PC-3 (cell line): ENCODE measurements around the gene GRIN2C. TPM values are rescaled to one million over a fixed set of nuclear protein-coding genes. Genes with fewer than 3 reads are reported as not detected.

Experiments used
- ATAC-seq: fragments of 200-7000 bp; cut with Tn5 transposase; 2 replicates; pipeline ENCODE4 v1.9.1; 2020; ENCODE audit warnings: mild to moderate bottlenecking, moderate library complexity
- BruUV-seq: library from RNA; stranded (reverse); fragments of 400-500 nt; replicated peaks from 2 replicates; lab custom pipeline; 2021; lab: Mats Ljungman, UMichigan
- CTCF ChIA-PET: fragments of 300-600 bp; sonication (Branson Sonifier 250); formaldehyde crosslinking; loops from one replicate; lab custom pipeline; 2022; ENCODE audit warnings: antibody characterized with exemption; lab: Charles Lee
- POLR2A ChIA-PET: fragments of 300-600 bp; sonication (Branson Sonifier 250); formaldehyde crosslinking; loops from one replicate; lab custom pipeline; 2022; ENCODE audit warnings: antibody characterized with exemption; ENCODE audit not compliant: unreplicated experiment; lab: Charles Lee
- DNase-seq: peaks from one replicate; pipeline ENCODE4 v3.0.0-alpha.2; 2015
- H2AFZ ChIP-seq: fragments of 300-600 bp; sonication (generic); 2 replicates; pipeline ENCODE4 v1.6.0; 2016; ENCODE audit warnings: antibody characterized with exemption, low read length
- H3F3A ChIP-seq: fragments of 300-600 bp; sonication (generic); one replicate; pipeline ENCODE4 v1.6.0; 2017; ENCODE audit warnings: antibody characterized with exemption, low read length, control low read depth, mild to moderate bottlenecking; ENCODE audit not compliant: unreplicated experiment
- H3K27ac ChIP-seq: fragments of 300-600 bp; sonication (generic); 2 replicates; pipeline ENCODE4 v1.5.1; 2016; ENCODE audit warnings: mild to moderate bottlenecking, low read length
- H3K27me3 ChIP-seq: fragments of 300-600 bp; sonication (generic); 2 replicates; pipeline ENCODE4 v1.6.1; 2016; ENCODE audit warnings: low read length, mixed read lengths
- H3K36me3 ChIP-seq: fragments of 300-600 bp; sonication (generic); 2 replicates; pipeline ENCODE4 v1.6.1; 2016; ENCODE audit warnings: low read depth, mixed run types, low read length, mixed read lengths
- H3K4me1 ChIP-seq: fragments of 300-600 bp; sonication (generic); 2 replicates; pipeline ENCODE4 v1.5.1; 2016; ENCODE audit warnings: low read length; ENCODE audit not compliant: insufficient read depth
- H3K4me2 ChIP-seq: fragments of 300-600 bp; sonication (generic); 2 replicates; pipeline ENCODE4 v1.6.0; 2016; ENCODE audit warnings: low read length
- H3K4me3 ChIP-seq: fragments of 300-600 bp; sonication (generic); 2 replicates; pipeline ENCODE4 v1.5.1; 2016; ENCODE audit warnings: mild to moderate bottlenecking, low read length, mixed read lengths
- H3K79me2 ChIP-seq: fragments of 300-600 bp; sonication (generic); 2 replicates; pipeline ENCODE4 v1.6.1; 2017; ENCODE audit warnings: low read length, mixed read lengths
- H3K9ac ChIP-seq: fragments of 300-600 bp; sonication (generic); 2 replicates; pipeline ENCODE4 v1.6.0; 2016; ENCODE audit warnings: mild to moderate bottlenecking, low read length
- H3K9me2 ChIP-seq: fragments of 300-600 bp; sonication (generic); replicated peaks from 2 replicates; pipeline ENCODE4 v1.6.1; 2016; ENCODE audit warnings: mixed run types, low read length, mixed read lengths
- H3K9me3 ChIP-seq: fragments of 300-600 bp; sonication (generic); 2 replicates; pipeline ENCODE4 v1.6.1; 2016; ENCODE audit warnings: low read length, mixed read lengths
- H4K20me1 ChIP-seq: fragments of 300-600 bp; sonication (generic); 2 replicates; pipeline ENCODE4 v1.6.1; 2016; ENCODE audit warnings: low read length, mixed read lengths
- EZH2 ChIP-seq: fragments of 300-600 bp; sonication (generic); IDR thresholded peaks from one replicate; pipeline ENCODE4 v1.6.1; 2017; ENCODE audit warnings: antibody characterized with exemption, mild to moderate bottlenecking, low read length; ENCODE audit not compliant: unreplicated experiment
- EZH2phosphoT487 ChIP-seq: fragments of 300-600 bp; sonication (generic); IDR thresholded peaks from 2 replicates; pipeline ENCODE4 v1.6.1; 2018; ENCODE audit warnings: mild to moderate bottlenecking, antibody characterized with exemption, low read length, borderline replicate concordance
- intact Hi-C: fragments of 100-400 bp; cut with micrococcal nuclease; formaldehyde crosslinking; loops from 2 replicates; pipeline ENCODE4 v1.9.0; 2023
- total RNA-seq: library from RNA; depleted of rRNA; stranded (reverse); fragments of >200 nt; gene quantifications from 2 replicates; pipeline ENCODE4 v1.2.3, GENCODE V29; 2014
- TF ChIP-seq, protein P1 (sequence below): fragments of 300-600 bp; sonication (generic); conservative IDR thresholded peaks from 2 replicates; pipeline ENCODE4 v1.5.1; 2017; ENCODE audit warnings: antibody characterized with exemption, low read depth, mild to moderate bottlenecking, low read length

The GRIN2C gene
- total RNA-seq, 1 experiment from 2014 or later, result 0.04 TPM

DNA sequence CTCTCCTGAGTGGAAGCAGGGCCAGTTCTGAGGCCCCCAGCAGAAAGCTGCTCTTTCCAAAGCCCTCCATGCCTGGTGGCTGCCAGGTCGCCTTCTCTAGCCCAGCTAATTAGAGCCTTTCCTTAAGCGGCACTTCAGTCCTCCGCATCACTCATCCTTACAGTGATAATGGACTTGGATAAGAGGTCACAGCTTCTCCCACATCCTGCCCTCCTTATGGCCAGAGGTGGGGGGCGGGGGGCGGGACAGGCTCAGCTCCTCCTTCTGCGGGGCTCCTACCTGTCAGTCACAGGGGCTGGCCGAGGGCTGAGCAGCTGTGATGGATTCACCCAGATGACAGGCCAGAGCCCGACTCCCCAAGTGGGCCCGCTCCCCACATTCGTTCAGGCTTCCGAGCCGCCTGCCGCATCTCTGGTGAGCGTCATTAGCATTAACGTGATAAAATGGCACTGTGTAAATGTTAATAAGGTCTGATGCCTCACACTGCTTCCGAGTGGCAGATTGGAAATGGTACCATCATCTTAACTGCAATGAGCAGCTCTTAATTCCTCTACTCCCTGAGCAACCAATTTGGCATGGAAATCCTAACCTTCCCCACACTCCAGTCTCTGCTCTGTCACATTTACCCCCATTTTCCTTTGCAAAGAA, 41.3 kb downstream of the GRIN2C start:
- Histone ChIP-seq H3K4me1 (no peaks in the 10 kb centered on the region), H3K9me2 (no peaks in the 10 kb centered on the region), H3K4me2 (no peak overlapping the region), H3K27ac (no peak overlapping the region), H3F3A (no peaks in the 10 kb centered on the region), H3K27me3 (no peaks in the 10 kb centered on the region), H3K4me3 (no peak overlapping the region), H4K20me1 (no peaks in the 10 kb centered on the region), H3K79me2 (no peaks in the 10 kb centered on the region), H2AFZ (no peak overlapping the region), H3K36me3 (no peaks in the 10 kb centered on the region), H3K9me3 (no peaks in the 10 kb centered on the region), H3K9ac (no peak overlapping the region)
- DNase-seq (no peak), ATAC-seq (no peak)
- ChIA-PET POLR2A (no interaction called here), CTCF (no interaction called here)
- intact Hi-C loops, result no loop called here
- TF ChIP-seq, protein P1, sequence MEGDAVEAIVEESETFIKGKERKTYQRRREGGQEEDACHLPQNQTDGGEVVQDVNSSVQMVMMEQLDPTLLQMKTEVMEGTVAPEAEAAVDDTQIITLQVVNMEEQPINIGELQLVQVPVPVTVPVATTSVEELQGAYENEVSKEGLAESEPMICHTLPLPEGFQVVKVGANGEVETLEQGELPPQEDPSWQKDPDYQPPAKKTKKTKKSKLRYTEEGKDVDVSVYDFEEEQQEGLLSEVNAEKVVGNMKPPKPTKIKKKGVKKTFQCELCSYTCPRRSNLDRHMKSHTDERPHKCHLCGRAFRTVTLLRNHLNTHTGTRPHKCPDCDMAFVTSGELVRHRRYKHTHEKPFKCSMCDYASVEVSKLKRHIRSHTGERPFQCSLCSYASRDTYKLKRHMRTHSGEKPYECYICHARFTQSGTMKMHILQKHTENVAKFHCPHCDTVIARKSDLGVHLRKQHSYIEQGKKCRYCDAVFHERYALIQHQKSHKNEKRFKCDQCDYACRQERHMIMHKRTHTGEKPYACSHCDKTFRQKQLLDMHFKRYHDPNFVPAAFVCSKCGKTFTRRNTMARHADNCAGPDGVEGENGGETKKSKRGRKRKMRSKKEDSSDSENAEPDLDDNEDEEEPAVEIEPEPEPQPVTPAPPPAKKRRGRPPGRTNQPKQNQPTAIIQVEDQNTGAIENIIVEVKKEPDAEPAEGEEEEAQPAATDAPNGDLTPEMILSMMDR, result no peak
- no peak for TF ChIP-seq EZH2phosphoT487
- no peak for TF ChIP-seq EZH2
- no TSS peak for BruUV-seq

DNA sequence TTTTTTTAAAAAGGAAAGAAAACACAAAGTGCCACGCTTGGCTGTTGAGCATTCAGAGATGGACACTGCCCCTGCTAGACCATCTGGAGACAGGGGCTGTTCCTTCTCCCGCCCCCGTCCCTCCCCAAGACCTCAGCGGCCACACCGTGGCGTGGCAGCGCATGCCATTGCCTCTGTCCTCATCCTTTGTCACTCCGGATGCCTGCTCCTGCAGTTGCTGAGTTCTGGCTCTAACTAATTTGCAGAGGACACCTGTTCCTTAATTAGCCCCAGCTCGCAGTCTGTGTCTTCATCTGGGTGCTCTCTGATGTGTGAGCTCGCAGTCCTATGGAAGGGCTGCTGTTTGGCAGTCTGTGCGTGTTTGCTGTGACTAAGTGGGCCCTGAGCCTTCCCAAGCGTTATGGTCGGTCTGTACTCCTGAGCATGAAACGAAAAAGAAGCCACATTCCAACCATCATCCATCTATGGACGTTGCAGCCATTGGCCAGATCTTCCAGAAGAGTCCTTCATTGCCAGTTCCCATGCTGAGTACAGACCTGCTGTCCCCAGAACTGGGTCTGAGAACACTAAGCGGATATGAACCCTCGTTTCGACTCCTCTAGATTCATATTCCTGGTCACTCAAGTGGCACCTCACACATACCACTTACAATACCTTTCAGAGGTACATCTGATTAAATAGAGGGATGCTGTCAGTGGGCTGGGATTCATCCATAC, 42.6 kb downstream of the GRIN2C start:
- POLR2A ChIA-PET, result no interaction called here
- Histone ChIP-seq H3K36me3 (no peaks in the 10 kb centered on the region), H3K9me2 (no peaks in the 10 kb centered on the region), H3K27me3 (no peaks in the 10 kb centered on the region), H3K4me2 (no peak overlapping the region), H3K9me3 (no peaks in the 10 kb centered on the region), H3K4me1 (no peaks in the 10 kb centered on the region), H3K27ac (no peak overlapping the region), H3K79me2 (no peaks in the 10 kb centered on the region), H3K4me3 (no peak overlapping the region), H3F3A (no peaks in the 10 kb centered on the region), H2AFZ (no peak overlapping the region), H4K20me1 (no peaks in the 10 kb centered on the region), H3K9ac (no peak overlapping the region)
- intact Hi-C loops, result no loop called here
- CTCF ChIA-PET, result no interaction called here
- ATAC-seq, result no peak
- no peak for TF ChIP-seq EZH2
- TF ChIP-seq, protein P1, result no peak
- DNase-seq, result no peak
- BruUV-seq, result no TSS peak
